AG10803 (cell line): ENCODE results near the gene RRN3.

Source experiments
- DNase-seq: peaks from one replicate; pipeline ENCODE4 v3.0.0; 2010; ENCODE audit warnings: low read depth
- H3K4me3 ChIP-seq: 2 replicates; pipeline ENCODE4 v1.5.1; 2011; ENCODE audit warnings: mild to moderate bottlenecking, low read length, control low read depth
- TF ChIP-seq, protein P1 (sequence below): conservative IDR thresholded peaks from 2 replicates; pipeline ENCODE4 v1.5.1; 2011; ENCODE audit warnings: mild to moderate bottlenecking, low read length, control low read depth, inconsistent platforms

RRN3 gene

DNA sequence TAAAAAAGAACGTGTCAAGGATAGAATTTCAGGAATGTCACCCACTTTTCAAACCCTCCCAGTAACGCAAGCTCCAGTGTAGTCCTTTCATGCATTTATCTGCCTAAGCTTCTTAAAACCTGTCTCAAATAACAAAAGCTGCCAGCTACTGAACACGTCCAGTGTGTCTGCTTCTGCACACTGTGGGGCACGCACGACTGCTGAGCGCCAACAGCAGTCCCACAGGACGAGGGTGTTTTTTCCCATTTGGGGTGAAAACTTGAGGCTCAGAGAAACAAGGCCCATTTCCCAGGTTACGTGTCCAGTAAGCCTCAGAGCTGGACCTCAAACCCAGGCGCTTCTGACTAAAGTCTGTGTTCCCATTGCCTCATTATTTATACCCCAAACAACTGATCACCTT lies 55.4 kb downstream of the RRN3 start:
- no peak overlapping the region for H3K4me3 ChIP-seq
- TF ChIP-seq, protein P1, sequence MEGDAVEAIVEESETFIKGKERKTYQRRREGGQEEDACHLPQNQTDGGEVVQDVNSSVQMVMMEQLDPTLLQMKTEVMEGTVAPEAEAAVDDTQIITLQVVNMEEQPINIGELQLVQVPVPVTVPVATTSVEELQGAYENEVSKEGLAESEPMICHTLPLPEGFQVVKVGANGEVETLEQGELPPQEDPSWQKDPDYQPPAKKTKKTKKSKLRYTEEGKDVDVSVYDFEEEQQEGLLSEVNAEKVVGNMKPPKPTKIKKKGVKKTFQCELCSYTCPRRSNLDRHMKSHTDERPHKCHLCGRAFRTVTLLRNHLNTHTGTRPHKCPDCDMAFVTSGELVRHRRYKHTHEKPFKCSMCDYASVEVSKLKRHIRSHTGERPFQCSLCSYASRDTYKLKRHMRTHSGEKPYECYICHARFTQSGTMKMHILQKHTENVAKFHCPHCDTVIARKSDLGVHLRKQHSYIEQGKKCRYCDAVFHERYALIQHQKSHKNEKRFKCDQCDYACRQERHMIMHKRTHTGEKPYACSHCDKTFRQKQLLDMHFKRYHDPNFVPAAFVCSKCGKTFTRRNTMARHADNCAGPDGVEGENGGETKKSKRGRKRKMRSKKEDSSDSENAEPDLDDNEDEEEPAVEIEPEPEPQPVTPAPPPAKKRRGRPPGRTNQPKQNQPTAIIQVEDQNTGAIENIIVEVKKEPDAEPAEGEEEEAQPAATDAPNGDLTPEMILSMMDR, result no peak
- DNase-seq, result no peak

DNA sequence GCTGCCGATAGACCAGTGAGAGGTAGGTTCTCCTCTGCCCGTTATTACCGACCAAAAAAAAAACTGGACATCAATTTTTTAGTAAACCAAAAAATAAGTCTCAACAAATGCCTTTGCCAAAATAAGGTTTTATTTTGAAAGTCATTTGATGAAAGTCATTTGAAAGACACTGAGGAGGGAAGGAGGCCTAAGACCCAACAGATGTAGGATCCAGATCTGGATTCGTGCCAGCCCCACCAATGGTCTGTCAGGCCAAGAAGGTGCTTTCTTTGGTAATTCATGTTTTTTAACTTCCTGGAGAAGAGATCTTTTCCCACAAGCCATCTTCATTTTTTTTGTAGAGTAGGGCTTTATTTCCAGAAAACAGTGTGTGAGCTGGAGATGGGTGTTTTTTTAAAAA lies 56.3 kb downstream of the RRN3 start:
- no peak for DNase-seq
- H3K4me3 ChIP-seq, result no peak overlapping the region
- TF ChIP-seq, protein P1, result no peak

DNA sequence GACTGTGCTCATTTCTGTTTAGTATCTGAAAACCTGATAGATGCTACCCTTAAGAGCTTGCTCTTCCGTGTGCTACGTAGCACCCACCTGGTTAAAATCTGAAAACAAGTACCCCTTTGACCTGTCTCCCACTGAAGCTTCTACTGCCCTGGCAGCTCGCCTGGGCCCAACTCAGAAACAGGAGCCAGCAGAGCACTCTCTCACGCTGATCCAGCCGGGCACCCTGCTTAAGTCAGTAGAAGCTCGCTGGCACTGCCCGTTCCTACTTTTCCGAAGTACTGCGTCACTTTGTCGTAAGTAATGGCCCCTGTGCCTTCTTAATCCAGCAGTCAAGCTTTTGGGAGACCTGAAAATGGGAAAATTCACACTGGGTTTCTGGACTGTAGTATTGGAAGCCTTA lies 57.1 kb downstream of the RRN3 start:
- TF ChIP-seq, protein P1, result no peak
- DNase-seq, result no peak
- H3K4me3 ChIP-seq, result no peak overlapping the region

DNA sequence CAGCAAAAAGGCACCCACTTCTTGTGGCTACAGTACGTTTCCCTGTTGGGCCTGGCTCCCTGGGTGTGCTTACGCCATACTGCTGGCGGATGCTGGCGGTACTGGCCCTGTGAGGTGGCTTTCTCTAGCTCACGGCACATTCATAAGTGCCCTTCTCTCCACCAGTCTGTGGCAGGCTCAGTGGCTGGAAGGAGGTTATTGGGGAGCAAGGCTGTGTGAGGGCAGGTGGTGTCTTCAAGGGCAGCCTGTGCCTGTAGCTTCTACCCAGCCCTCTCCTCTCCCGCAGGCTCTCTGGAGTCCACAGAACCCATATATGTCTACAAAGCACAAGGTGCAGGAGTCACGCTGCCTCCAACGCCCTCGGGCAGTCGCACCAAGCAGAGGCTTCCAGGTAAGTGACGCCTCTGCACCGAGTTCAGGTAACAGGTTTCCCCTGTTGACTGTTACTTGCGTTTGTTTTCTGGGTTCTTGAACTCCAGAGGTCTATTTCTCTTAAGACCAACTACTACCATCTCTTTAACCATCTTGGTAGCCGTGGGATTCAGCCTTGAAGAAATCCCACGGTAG lies 58.8 kb downstream of the RRN3 start:
- no peak overlapping the region for H3K4me3 ChIP-seq
- no peak for DNase-seq
- TF ChIP-seq, protein P1, result no peak

DNA sequence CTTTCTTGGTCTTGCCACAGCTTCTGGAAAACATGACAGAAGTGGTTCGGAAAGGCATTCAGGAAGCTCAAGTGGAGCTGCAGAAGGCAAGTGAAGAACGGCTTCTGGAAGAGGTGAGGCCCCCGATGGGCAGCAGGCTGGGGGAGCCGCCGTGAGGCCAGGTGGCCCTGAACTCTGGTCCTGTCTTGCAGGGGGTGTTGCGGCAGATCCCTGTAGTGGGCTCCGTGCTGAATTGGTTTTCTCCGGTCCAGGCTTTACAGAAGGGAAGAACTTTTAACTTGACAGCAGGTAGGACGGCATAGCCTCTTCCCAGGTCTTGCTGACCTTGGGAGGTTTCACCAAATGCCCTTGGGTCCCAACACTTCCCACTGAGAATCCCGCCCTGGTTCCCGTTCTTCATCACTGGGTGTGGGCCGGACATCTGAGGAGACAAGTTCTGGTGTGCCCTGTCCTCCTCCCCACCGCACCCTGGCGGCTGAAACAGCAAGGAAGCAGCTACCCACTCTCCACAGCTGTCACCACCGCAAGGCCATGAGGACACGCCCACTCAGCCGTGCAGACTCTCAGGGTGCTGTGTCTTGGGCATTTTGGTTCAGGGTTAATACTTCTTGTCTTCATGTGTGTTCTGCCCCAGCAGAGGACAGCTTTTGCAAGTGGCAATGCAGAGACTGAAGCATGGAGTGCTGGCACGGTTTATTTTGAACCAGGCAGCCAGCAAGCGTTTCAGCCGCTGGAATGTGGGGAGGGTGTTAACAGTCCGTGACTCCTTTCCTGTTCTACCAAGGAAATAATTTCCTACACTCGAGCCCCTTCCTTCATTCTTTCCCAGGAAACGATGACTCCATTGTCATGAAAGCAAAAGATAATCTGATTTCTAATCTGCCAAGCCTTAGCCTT lies 59.6 kb downstream of the RRN3 start:
- peak; percentile 58 for DNase-seq
- TF ChIP-seq, protein P1, result peak; percentile 44
- H3K4me3 ChIP-seq, result no peak overlapping the region

DNA sequence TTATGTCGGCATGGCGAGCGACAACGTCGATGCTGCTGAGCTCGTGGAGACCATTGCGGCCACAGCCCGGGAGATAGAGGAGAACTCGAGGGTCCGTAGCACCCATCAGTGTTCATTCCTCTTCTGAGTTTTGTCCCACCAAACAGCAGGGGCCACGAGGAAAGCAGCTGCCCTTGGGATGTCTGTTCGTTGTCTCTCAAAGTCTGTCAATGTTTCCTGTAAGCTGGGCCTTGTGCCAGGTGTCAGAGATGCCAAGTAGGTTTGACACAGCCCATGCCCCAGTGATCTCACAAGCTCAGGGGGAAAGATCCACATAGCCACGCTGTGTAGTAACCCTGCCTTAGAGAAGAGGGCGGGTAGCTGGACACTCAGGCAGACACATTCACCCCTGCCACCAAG lies 60.8 kb downstream of the RRN3 start:
- no peak for DNase-seq
- TF ChIP-seq, protein P1, result no peak
- H3K4me3 ChIP-seq, result no peak overlapping the region
